GM12874 (cell line): ENCODE measurements around the gene MATCAP1.

Experiments used
- TF ChIP-seq, protein P1 (sequence below): IDR thresholded peaks from 2 replicates; pipeline ENCODE4 v1.5.1; 2011; ENCODE audit warnings: low read depth, mild to moderate bottlenecking, control low read depth, low read length, moderate library complexity; ENCODE audit not compliant: insufficient read depth

The MATCAP1 gene

DNA sequence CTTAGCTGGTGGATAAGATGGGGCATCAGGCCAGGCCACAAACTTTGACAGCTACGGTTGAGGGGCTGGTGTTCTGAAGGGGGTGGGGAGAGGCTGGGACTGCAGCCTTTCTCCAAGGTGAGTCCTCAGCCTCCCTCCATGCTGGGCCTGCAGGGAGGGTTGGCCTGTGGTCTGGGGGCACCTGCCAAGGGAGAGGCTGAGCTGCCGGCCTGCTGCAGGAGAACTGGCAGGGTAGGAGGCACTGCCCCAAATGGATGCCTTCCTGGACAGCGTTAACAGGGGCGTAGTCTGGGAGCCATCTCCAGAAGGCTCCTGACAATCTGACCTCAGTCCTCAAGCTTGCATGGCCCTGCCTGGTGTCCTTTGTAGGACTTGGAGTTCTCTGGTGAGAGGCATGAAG lies 20.3 kb upstream of the MATCAP1 start:
- TF ChIP-seq, protein P1, sequence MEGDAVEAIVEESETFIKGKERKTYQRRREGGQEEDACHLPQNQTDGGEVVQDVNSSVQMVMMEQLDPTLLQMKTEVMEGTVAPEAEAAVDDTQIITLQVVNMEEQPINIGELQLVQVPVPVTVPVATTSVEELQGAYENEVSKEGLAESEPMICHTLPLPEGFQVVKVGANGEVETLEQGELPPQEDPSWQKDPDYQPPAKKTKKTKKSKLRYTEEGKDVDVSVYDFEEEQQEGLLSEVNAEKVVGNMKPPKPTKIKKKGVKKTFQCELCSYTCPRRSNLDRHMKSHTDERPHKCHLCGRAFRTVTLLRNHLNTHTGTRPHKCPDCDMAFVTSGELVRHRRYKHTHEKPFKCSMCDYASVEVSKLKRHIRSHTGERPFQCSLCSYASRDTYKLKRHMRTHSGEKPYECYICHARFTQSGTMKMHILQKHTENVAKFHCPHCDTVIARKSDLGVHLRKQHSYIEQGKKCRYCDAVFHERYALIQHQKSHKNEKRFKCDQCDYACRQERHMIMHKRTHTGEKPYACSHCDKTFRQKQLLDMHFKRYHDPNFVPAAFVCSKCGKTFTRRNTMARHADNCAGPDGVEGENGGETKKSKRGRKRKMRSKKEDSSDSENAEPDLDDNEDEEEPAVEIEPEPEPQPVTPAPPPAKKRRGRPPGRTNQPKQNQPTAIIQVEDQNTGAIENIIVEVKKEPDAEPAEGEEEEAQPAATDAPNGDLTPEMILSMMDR = no peak

DNA sequence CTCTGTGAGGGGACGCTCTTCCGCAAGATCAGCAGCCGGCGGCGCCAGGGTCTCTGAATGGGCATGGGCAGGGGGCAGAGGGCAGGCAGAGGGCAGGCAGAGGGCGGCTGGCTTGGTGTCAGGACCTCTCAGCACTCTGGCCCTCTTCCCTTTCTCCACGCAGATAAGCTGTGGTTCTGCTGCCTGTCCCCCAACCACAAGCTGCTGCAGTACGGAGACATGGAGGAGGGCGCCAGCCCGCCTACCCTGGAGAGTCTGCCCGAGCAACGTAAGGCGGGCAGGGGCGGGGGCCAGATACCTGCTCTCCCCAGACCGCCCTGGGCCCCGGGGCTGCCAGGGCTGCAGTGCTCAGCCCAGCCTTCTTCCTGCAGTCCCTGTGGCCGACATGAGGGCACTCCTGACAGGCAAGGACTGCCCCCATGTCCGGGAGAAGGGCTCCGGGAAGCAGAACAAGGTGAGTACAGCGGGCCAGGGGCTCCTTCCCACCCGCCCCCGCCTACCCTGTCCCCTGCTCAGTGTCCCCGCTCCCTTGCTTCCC lies 19.3 kb upstream of the MATCAP1 start:
- TF ChIP-seq, protein P1 = no peak

DNA sequence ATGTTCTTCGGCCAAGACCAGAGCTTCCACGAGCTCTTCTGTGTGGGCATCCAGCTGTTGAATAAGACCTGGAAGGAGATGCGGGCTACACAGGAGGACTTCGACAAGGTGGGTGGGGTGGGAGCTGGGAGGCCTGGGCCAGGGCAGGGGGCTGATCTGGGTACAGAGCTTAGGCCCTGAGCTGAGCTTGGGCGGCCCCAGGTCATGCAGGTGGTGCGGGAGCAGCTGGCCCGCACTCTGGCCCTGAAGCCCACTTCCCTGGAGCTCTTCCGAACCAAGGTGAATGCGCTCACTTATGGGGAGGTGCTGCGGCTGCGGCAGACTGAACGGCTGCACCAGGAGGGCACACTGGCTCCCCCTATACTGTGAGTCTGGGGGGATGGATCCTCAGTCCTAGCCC lies 18.7 kb upstream of the MATCAP1 start:
- TF ChIP-seq, protein P1 = no peak

DNA sequence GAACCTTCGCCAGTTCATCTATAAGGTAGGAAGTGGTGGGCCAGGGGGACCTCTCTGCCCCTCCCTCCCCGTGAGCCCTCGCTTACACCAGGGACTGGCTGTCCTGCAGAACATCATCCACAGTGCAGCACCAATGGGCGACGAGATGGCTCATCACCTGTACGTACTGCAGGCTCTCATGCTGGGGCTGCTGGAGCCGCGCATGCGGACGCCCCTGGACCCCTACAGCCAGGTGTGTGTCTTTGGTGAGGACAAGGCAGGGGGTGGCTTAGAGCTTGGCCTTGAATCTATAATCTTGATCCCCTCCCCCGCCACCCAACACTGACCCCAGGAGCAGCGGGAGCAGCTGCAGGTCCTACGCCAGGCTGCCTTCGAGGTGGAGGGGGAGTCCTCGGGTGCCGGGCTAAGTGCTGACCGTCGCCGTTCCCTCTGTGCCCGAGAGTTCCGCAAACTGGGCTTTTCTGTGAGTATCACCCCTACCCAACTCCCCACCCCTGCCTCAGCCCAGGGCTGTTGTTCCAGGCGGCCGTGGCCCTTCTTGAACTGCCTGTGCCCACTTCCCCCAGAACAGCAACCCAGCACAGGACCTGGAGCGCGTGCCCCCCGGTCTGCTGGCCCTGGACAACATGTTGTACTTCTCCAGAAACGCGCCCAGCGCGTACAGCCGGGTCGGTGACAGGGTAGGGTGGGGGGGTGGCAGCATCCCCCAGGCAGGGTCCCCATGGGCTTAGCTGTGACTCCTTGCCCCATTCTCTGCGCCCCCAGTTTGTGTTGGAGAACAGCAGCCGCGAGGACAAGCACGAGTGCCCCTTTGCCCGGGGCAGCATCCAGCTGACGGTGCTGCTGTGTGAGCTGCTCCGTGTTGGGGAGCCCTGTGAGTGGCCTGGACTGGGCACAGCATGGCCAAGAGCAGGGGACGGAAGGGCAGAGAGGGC lies 17.9 kb upstream of the MATCAP1 start:
- TF ChIP-seq, protein P1 = no peak

DNA sequence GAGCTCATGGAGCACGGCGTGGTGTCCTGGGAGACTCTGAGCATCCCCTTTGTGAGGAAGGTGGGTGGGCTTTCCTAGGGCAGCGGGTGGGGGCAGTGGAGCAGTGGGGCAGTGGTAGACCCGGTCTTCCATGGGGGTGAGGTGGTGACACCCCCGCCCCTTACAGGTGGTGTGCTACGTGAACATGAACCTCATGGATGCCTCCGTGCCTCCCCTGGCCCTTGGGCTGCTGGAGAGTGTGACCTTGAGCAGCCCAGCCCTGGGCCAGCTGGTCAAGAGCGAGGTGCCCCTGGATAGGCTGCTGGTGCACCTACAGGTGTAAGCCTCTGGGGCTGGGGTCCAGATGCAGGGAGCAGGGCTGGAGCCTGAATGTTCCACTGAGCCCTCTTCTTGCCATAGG lies 16.7 kb upstream of the MATCAP1 start:
- TF ChIP-seq, protein P1 = no peak

DNA sequence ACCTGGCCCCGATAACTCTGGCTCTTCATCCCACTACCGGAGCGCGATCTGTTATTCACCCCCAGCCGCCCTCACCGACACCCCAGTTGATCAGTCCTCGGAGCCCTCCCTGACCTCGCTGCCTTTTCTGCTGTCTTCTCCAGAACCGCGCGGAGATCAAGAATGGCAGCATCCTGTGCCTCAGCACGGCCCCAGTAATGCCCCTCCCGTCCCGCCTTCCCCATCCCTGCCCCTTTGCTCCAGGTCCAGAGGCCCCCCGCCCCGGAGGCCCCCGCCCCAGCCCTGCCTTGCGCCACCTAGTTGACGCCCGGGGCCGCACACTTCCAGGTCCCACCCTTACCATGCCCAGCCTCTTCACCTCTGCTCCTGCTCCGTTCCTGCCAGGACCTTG lies 16.0 kb upstream of the MATCAP1 start:
- TF ChIP-seq, protein P1 = 0 out of 2 replicates have a peak, but pooled peaks have one; percentile 16

DNA sequence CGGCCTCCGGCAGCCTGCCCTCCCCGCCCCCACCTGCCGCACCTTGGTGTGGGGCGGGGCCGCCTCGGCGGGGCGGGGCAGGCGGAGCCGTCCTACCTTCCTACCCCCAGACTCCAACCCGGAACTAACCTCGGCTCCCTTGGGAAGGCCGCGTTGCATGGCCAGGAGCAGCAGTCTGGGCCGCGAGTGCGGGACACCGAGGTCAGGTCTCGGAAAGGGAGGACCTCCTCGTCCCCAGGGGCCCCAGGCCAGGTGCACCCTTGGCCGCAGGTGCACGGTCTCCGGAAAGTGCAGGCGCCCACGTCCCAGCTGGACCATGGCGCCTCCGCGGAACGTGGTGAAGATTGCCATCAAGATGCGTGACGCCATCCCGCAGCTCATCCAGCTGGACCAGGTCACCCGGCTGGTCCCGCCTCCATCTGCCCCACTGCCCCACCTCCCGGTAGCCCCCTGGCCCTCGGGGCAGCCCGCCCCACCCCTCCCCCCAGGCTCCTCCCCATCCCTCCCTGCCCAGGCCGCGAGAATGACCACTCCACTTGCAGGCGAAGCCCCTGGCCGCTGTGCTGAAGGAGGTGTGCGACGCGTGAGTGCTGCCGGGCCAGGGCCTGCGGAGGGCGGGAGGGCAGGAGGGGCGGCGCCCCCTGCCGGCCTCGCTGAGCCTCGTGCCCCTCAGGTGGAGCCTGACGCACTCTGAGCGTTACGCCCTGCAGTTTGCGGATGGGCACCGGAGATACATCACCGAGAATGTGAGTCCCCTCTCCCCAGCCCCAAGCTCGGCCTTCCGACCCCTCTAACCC lies 15.4 kb upstream of the MATCAP1 start, which contains the start of gene ELMO3:
TSS of gene ELMO3 (plus strand) at position 121 of the 797 bp plus-strand sequence. CDS start at position 317, 196 bp downstream.
- TF ChIP-seq, protein P1 = no peak
